Transverse colon (tissue), 4 donors: Measurements from ENCODE around the gene MECR.

ENCODE experiments used
- POLR2A ChIP-seq: fragments of 450-650 bp; IDR thresholded peaks from one replicate; pipeline ENCODE4 v1.6.1; 2016; ENCODE audit warnings: antibody characterized with exemption, mild to moderate bottlenecking, moderate library complexity
- POLR2AphosphoS5 ChIP-seq, 3 donors: sonication (generic); formaldehyde crosslinking; IDR thresholded peaks; one replicate each; pipeline ENCODE4 v1.6.1; 2016; ENCODE audit warnings: antibody characterized with exemption in 3 of 3
- TF ChIP-seq, protein P1 (sequence below), 5 experiments: fragments of 200-600 bp in 3 of 5; fragments of 450-650 bp in 2 of 5; sonication (generic) in 3 of 5; IDR thresholded peaks; 1 replicate in 2 of 5; 2 replicates in 3 of 5; pipeline ENCODE4 v1.5.1; 2016 to 2017; ENCODE audit warnings: antibody characterized with exemption in 5 of 5, inconsistent platforms in 3 of 5, mild to moderate bottlenecking in 2 of 5, moderate library complexity in 1 of 5

DNA sequence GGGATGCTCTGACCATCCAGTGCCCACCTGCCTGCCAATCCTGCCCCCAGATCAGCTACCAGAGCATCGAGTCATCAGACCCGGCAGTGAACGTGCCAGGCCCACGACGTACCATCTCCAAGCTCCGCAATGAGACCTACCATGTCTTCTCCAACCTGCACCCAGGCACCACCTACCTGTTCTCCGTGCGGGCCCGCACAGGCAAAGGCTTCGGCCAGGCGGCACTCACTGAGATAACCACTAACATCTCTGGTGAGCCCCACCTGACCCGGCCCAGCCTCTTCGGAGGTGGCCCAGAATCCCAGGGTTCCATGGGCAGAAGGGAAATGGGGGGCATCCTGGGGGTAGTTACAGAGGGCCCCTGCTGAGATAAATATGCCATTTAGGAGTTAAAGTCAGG, 48.7 kb upstream of the MECR start:
- no peak for TF ChIP-seq POLR2AphosphoS5 (IDR thresholded peaks at IDR 0.05)
- TF ChIP-seq, protein P1, sequence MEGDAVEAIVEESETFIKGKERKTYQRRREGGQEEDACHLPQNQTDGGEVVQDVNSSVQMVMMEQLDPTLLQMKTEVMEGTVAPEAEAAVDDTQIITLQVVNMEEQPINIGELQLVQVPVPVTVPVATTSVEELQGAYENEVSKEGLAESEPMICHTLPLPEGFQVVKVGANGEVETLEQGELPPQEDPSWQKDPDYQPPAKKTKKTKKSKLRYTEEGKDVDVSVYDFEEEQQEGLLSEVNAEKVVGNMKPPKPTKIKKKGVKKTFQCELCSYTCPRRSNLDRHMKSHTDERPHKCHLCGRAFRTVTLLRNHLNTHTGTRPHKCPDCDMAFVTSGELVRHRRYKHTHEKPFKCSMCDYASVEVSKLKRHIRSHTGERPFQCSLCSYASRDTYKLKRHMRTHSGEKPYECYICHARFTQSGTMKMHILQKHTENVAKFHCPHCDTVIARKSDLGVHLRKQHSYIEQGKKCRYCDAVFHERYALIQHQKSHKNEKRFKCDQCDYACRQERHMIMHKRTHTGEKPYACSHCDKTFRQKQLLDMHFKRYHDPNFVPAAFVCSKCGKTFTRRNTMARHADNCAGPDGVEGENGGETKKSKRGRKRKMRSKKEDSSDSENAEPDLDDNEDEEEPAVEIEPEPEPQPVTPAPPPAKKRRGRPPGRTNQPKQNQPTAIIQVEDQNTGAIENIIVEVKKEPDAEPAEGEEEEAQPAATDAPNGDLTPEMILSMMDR (IDR thresholded peaks at IDR 0.05): no peak
- TF ChIP-seq POLR2A: no peak
